Peyer's patch (tissue), 4 donors: Measurements from ENCODE around the gene FBXW9. TPM values are rescaled to one million over a fixed set of nuclear protein-coding genes. Genes with fewer than 3 reads are reported as not detected.

Experiments
- DNase-seq, 3 donors: peaks; one replicate each; pipeline ENCODE4 v3.0.0-alpha.2; 2017 to 2019
- H3K27ac ChIP-seq, 4 donors: fragments of 200-600 bp; sonication (generic); one replicate each; pipeline ENCODE4 v1.5.1; 2016 to 2019
- H3K27me3 ChIP-seq, 2 donors: fragments of 200-600 bp; sonication (generic); one replicate each; pipeline ENCODE4 v1.5.1; 2019
- H3K36me3 ChIP-seq, 3 donors: fragments of 200-600 bp; sonication (generic); one replicate each; pipeline ENCODE4 v1.5.1; 2016 to 2019
- H3K4me1 ChIP-seq, 4 donors: fragments of 200-600 bp; sonication (generic); one replicate each; pipeline ENCODE4 v1.5.1; 2016 to 2019
- H3K4me3 ChIP-seq, 4 donors: fragments of 200-600 bp; sonication (generic); 1 replicate in 3 of 4; 2 replicates in 1 of 4; pipeline ENCODE4 v1.5.1; 2016 to 2019; ENCODE audit warnings: mild to moderate bottlenecking in 1 of 4
- H3K9me3 ChIP-seq, 4 donors: fragments of 200-600 bp; sonication (generic); one replicate each; pipeline ENCODE4 v1.5.1; 2016 to 2019; ENCODE audit warnings: mild to moderate bottlenecking in 1 of 4
- POLR2A ChIP-seq, 2 donors: fragments of 450-650 bp; IDR thresholded peaks; one replicate each; pipeline ENCODE4 v1.5.1; 2017; ENCODE audit warnings: antibody characterized with exemption in 2 of 2, mild to moderate bottlenecking in 2 of 2, moderate library complexity in 2 of 2
- total RNA-seq, 4 donors: library from RNA; depleted of rRNA; stranded (reverse); fragments of >200 nt; gene quantifications; one replicate each; pipeline ENCODE4 v1.1.0, GENCODE V29; 2016
- TF ChIP-seq, protein P1 (sequence below), 6 experiments: fragments of 450-650 bp in 4 of 6; fragments of 200-600 bp in 2 of 6; sonication (generic) in 1 of 6; IDR thresholded peaks; one replicate each; pipeline ENCODE4 v1.5.1; 2017 to 2019; ENCODE audit warnings: antibody characterized with exemption in 6 of 6, mild to moderate bottlenecking in 3 of 6, moderate library complexity in 1 of 6

FBXW9 gene
- total RNA-seq, 4 donors from 2014 or later = 6.3 to 9.9 (median 7.0) TPM; not detected in 1

DNA sequence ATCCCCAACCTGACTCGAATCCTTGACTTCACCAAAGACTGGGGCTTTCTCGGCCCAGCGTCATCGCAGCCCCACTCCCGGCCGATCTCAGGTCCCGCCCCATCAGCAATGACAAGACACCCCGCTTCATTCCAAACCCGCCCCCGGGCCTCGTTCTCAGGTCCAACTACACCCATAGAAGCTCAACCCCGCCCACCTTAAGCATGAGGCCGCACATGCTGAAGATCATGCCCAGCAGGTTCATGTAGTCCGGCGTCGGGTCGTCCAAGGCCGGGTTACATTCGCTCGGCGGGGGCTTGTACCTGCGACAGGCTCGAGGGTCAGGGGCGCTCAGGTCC is 27.5 kb downstream of the FBXW9 start:
- peak in 2 of 3 donors; percentile 53 to 73 for DNase-seq
- Histone ChIP-seq H3K4me1 (peaks cover 0 to 42% (median 25%) of the 10 kb centered on the region in 4 donors), H3K27ac (peak overlapping the region; percentile 84 to 93 (median 89)), H3K36me3 (peaks cover 0 to 25% (median 0%) of the 10 kb centered on the region in 3 donors), H3K9me3 (no peaks in the 10 kb centered on the region), H3K27me3 (no peaks in the 10 kb centered on the region), H3K4me3 (peak overlapping the region; percentile 83 to 98 (median 86))
- peak in 1 of 2 donors; percentile 27 for TF ChIP-seq POLR2A (IDR thresholded peaks at IDR 0.05)
- TF ChIP-seq, protein P1, sequence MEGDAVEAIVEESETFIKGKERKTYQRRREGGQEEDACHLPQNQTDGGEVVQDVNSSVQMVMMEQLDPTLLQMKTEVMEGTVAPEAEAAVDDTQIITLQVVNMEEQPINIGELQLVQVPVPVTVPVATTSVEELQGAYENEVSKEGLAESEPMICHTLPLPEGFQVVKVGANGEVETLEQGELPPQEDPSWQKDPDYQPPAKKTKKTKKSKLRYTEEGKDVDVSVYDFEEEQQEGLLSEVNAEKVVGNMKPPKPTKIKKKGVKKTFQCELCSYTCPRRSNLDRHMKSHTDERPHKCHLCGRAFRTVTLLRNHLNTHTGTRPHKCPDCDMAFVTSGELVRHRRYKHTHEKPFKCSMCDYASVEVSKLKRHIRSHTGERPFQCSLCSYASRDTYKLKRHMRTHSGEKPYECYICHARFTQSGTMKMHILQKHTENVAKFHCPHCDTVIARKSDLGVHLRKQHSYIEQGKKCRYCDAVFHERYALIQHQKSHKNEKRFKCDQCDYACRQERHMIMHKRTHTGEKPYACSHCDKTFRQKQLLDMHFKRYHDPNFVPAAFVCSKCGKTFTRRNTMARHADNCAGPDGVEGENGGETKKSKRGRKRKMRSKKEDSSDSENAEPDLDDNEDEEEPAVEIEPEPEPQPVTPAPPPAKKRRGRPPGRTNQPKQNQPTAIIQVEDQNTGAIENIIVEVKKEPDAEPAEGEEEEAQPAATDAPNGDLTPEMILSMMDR (IDR thresholded peaks at IDR 0.05) = no peak

DNA sequence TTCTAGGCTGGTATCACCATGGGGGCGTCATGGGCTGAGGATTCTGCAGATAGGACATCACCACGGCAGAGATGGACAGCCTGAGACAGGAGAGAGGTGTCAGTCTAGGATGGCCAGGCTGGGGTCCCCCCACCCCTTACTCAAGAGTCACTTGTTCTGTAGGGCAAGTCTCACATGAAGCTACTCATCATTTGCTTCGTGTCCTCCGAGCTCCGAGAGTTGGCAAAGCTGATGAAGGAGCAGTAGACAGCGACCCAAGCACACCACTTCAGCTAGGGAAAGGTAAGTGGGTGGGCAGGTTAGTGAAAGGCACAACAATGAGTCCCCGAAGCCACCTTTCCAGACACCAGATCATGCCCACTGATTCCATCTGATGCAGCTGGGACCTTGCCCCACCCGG is 28.1 kb downstream of the FBXW9 start:
- Histone ChIP-seq H3K27me3 (no peaks in the 10 kb centered on the region), H3K4me1 (peaks cover 0 to 42% (median 25%) of the 10 kb centered on the region in 4 donors), H3K27ac (peak overlapping the region in 3 of 4 donors; percentile 84 to 90 (median 88)), H3K36me3 (peaks cover 0 to 26% (median 0%) of the 10 kb centered on the region in 3 donors), H3K9me3 (no peaks in the 10 kb centered on the region), H3K4me3 (peak overlapping the region; percentile 83 to 98 (median 86))
- no peak for TF ChIP-seq POLR2A (IDR thresholded peaks at IDR 0.05)
- TF ChIP-seq, protein P1 (IDR thresholded peaks at IDR 0.05) = no peak
- no peak for DNase-seq

DNA sequence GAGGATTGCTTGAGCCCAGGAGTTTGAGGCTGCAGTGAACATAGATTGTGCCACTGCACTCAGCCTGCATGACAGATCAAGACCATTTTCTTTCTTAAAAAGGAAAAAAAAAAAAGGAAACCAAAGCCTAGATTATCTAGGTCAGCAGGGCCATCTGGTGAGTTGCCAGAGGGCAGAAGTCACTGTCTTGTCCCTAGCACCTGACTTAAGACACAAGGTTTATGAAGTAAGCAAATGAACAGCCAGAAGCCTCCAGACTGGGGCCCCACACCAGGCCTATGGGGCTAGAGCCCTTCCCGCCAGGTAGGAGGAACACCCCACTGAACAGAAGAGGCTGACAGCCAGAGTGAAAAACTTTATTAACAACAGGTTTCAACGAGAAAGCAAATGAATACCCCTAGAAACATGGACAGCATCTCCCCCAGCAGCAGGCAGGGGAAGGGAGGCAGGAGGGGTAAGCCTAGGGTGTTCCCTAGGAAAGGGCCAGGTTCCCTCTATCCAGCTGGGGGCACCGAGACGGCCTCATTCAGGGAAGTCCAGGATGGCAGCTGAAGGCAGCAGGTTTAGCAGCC is 28.6 kb downstream of the FBXW9 start:
- peak overlapping the region in 2 of 4 donors; percentile 84 to 98 for H3K4me3 ChIP-seq

DNA sequence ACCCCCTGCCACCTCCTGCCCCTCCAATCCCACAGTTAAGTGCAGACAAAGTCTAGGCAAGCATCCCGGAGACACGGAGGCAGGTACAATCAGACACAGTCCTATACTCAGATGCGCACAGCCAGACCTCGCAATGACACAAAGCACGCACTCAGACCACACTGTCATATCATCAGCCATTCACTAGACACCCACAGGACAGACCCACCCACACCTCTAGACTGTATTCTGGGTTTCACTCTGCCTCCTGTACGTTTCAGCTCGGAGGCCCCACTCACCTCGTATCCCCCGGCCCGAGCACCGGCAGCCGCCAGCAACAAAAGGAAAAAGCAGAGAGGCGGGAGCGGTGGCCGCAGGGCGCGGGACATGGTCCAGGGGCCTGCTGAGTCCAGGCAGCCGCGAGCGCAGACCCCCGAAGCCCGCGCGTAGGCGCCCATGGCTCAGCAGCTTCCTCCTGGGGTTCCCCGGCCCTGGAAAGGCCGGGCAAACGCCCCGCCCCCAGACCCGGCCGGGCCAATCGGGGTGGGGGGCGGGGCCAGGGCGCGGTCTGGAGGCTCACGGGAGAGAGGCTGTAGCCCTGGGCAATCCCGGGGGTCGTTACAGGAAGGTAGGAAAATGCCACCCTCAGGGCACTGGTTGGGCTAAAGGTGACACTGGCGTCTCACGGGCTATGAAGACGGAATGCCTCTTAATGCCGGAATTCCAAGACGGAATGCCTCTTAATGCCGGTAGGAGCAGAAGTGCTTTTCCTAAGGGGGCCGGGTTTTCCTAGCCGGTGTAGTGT is 30.0 kb downstream of the FBXW9 start, which contains the start of the genes MAN2B1 and WDR83:
MAN2B1 (minus strand) TSS at position 478 of the 784 bp plus-strand sequence; CDS start at position 437, 41 bp downstream.
WDR83 (plus strand) TSS at position 543 of the 784 bp plus-strand sequence. CDS start 2,984 bp downstream, outside the sequence.
- Histone ChIP-seq H3K9me3 (no peaks in the 10 kb centered on the region), H3K36me3 (peaks cover 0 to 36% (median 0%) of the 10 kb centered on the region in 3 donors), H3K4me1 (peaks cover 0 to 42% (median 25%) of the 10 kb centered on the region in 4 donors), H3K27me3 (no peaks in the 10 kb centered on the region), H3K27ac (peak within 1 kb of the TSS; percentile 72 to 96 (median 74)), H3K4me3 (peak within 1 kb of the TSS; percentile 61 to 92 (median 88))
- TF ChIP-seq POLR2A (IDR thresholded peaks at IDR 0.05) = peak in 1 of 2 donors; percentile 14
- TF ChIP-seq, protein P1 (IDR thresholded peaks at IDR 0.05) = no peak
- DNase-seq = peak; percentile 85 to 90 (median 88)

More for the DNA sequence above, 28.6 kb downstream of the FBXW9 start:
- TF ChIP-seq, protein P1 (IDR thresholded peaks at IDR 0.05) = no peak
- no peak for TF ChIP-seq POLR2A (IDR thresholded peaks at IDR 0.05)
- H3K27me3 ChIP-seq = no peaks in the 10 kb centered on the region
- H3K36me3 ChIP-seq = peaks cover 0 to 28% (median 0%) of the 10 kb centered on the region in 3 donors
- H3K9me3 ChIP-seq = no peaks in the 10 kb centered on the region
- peaks cover 0 to 42% (median 25%) of the 10 kb centered on the region in 4 donors for H3K4me1 ChIP-seq
- H3K27ac ChIP-seq = no peak overlapping the region
- DNase-seq = no peak

DNA sequence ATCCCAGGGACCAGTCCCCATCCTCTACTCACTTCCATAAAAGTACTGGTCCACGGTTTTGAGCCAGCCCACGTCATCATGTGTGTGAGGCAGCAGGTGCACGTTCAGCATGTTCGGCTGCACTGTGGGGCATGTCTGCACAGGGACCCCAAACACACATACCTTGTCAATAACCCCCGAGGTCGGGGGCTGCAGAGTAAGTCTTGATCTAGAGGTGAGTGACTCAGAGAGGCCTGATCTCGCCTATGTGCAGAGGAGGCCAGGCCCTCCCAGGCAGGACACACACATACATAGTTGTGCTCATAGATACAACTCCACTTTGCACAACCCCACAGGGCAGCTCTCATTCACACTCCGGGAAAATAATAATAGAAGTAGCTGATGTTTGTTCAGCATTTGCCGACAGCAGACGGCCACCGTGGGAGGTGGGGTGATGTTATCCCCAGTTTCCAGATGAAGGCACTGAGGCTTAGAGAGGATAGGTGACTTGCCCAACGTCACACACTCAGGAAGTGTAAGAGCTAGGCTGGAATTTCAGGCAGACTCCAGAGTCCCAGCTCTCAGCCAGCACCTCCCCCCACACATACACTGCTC is 30.7 kb downstream of the FBXW9 start:
- H3K27ac ChIP-seq = peak overlapping the region; percentile 72 to 96 (median 74)
- peak overlapping the region; percentile 61 to 92 (median 88) for H3K4me3 ChIP-seq
- peaks cover 0 to 43% (median 0%) of the 10 kb centered on the region in 3 donors for H3K36me3 ChIP-seq
- H3K4me1 ChIP-seq = peaks cover 0 to 39% (median 24%) of the 10 kb centered on the region in 4 donors
- H3K27me3 ChIP-seq = no peaks in the 10 kb centered on the region
- DNase-seq = peak in 1 of 3 donors; percentile 59
- TF ChIP-seq POLR2A (IDR thresholded peaks at IDR 0.05) = no peak
- TF ChIP-seq, protein P1 (IDR thresholded peaks at IDR 0.05) = no peak
- no peaks in the 10 kb centered on the region for H3K9me3 ChIP-seq
